Stomach (tissue), 9 donors: Measurements from ENCODE around the gene STAT1. TPM values are rescaled to one million over a fixed set of nuclear protein-coding genes. Genes with fewer than 3 reads are reported as not detected.

Experiments
- DNase-seq, 2 donors: peaks; one replicate each; pipeline versions ENCODE4 v3.0.0 to v3.0.0-alpha.2; 2013 to 2019
- H3K27ac ChIP-seq, 5 donors: fragments of 200-600 bp in 4 of 5; sonication (generic) in 4 of 5; one replicate each; pipeline ENCODE4 v1.5.1; 2013 to 2019; ENCODE audit warnings: mild to moderate bottlenecking in 1 of 5, moderate library complexity in 1 of 5
- H3K27me3 ChIP-seq, 3 donors: fragments of 200-600 bp; sonication (generic); one replicate each; pipeline ENCODE4 v1.5.1; 2017 to 2019; ENCODE audit warnings: mixed run types in 1 of 3
- H3K36me3 ChIP-seq, 4 donors: fragments of 200-600 bp; sonication (generic); 1 replicate in 3 of 4; 2 replicates in 1 of 4; pipeline ENCODE4 v1.5.1; 2016 to 2019
- H3K4me1 ChIP-seq, 4 donors: fragments of 200-600 bp; sonication (generic); one replicate each; pipeline ENCODE4 v1.5.1; 2016 to 2019
- H3K4me3 ChIP-seq, 4 donors: fragments of 200-600 bp; sonication (generic) in 3 of 4; one replicate each; pipeline ENCODE4 v1.5.1; 2016 to 2019; ENCODE audit warnings: mild to moderate bottlenecking in 1 of 4
- H3K9me3 ChIP-seq, 4 donors: fragments of 200-600 bp; sonication (generic); one replicate each; pipeline ENCODE4 v1.5.1; 2016 to 2019
- EP300 ChIP-seq: sonication (generic); formaldehyde crosslinking; IDR thresholded peaks from one replicate; pipeline ENCODE4 v1.6.1; 2017; ENCODE audit warnings: antibody characterized with exemption
- POLR2A ChIP-seq, 4 donors: fragments of 450-650 bp; IDR thresholded peaks; one replicate each; pipeline ENCODE4 v1.6.1; 2016; ENCODE audit warnings: antibody characterized with exemption in 4 of 4, control low read depth in 2 of 4, mild to moderate bottlenecking in 1 of 4, moderate library complexity in 1 of 4
- POLR2AphosphoS5 ChIP-seq, 3 donors: sonication (generic); formaldehyde crosslinking; IDR thresholded peaks; one replicate each; pipeline ENCODE4 v1.6.1; 2016; ENCODE audit warnings: antibody characterized with exemption in 3 of 3
- WGBS, 5 donors: extraction: QIAGEN DNeasy Blood & Tissue Kit in 3 of 5; methylation state at CpG; one replicate each; pipeline versions ENCODE4 v1.1.5 to v1.1.7; 2013 to 2018; 5-methylcytosine and 5-hydroxymethylcytosine counted together
- intact Hi-C: fragments of 100-400 bp; cut with DNase I; formaldehyde crosslinking; loops from one replicate; pipeline ENCODE4 v1.15.1; 2023; ENCODE audit warnings: low total_unique reads
- polyA plus RNA-seq, 3 donors: library from polyadenylated mRNA; stranded (reverse); fragments of 200-250 nt; gene quantifications; one replicate each; pipeline ENCODE4 v1.2.3, GENCODE V29; 2013
- total RNA-seq, 5 donors: library from RNA; depleted of rRNA; stranded (reverse); fragments of >200 nt; gene quantifications; one replicate each; pipeline versions ENCODE4 v1.1.0 to v1.2.3, GENCODE V29; 2014 to 2016
- TF ChIP-seq, protein P1 (sequence below), 7 experiments: fragments of 450-650 bp in 4 of 7; fragments of 200-600 bp in 3 of 7; sonication (generic) in 3 of 7; IDR thresholded peaks; one replicate each; pipeline ENCODE4 v1.5.1; 2016 to 2019; ENCODE audit warnings: antibody characterized with exemption in 7 of 7, control low read depth in 2 of 7, mild to moderate bottlenecking in 1 of 7
- donor health status: healthy with polysubstance abuse.
- donor health status: Bipolar disorder and iron deficiency.
- donor health status: healthy.

STAT1 gene
- total and polyA plus RNA-seq, 8 donors: 23.2 to 289 (median 61.7) TPM

DNA sequence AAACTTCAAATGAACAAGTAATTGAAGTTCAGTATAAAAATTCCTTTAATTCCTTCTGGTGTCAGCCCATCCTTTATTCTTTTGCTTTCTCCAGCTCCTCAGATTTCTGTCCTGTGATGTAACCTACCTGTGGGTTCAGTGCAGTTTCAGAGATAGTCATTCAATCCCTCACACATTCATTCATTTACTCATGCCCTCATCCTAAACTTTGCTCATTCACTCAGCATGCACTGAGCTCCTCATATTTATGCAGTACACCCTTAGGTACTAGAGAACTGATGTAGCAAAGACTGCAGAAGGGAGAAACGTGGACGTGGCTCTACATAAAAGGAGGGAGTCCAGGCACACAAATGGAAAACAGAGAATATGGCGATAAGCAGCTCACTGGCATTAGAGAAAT lies 45.3 kb upstream of the STAT1 start:
- no peaks in the 10 kb centered on the region for H3K4me1 ChIP-seq
- H3K9me3 ChIP-seq: no peaks in the 10 kb centered on the region
- no peak overlapping the region for H3K4me3 ChIP-seq
- no peak overlapping the region for H3K27ac ChIP-seq
- no peak for DNase-seq
- H3K36me3 ChIP-seq: no peaks in the 10 kb centered on the region
- 80 to 92% (median 89%) methylated on average over 3 of the region's 3 CpGs for WGBS, 5 donors
- H3K27me3 ChIP-seq: no peaks in the 10 kb centered on the region
- TF ChIP-seq EP300: no peak
- no peak for TF ChIP-seq POLR2A (IDR thresholded peaks at IDR 0.05)
- TF ChIP-seq, protein P1, sequence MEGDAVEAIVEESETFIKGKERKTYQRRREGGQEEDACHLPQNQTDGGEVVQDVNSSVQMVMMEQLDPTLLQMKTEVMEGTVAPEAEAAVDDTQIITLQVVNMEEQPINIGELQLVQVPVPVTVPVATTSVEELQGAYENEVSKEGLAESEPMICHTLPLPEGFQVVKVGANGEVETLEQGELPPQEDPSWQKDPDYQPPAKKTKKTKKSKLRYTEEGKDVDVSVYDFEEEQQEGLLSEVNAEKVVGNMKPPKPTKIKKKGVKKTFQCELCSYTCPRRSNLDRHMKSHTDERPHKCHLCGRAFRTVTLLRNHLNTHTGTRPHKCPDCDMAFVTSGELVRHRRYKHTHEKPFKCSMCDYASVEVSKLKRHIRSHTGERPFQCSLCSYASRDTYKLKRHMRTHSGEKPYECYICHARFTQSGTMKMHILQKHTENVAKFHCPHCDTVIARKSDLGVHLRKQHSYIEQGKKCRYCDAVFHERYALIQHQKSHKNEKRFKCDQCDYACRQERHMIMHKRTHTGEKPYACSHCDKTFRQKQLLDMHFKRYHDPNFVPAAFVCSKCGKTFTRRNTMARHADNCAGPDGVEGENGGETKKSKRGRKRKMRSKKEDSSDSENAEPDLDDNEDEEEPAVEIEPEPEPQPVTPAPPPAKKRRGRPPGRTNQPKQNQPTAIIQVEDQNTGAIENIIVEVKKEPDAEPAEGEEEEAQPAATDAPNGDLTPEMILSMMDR (IDR thresholded peaks at IDR 0.05): no peak
- TF ChIP-seq POLR2AphosphoS5 (IDR thresholded peaks at IDR 0.05): no peak
- intact Hi-C loops: no loop called here

DNA sequence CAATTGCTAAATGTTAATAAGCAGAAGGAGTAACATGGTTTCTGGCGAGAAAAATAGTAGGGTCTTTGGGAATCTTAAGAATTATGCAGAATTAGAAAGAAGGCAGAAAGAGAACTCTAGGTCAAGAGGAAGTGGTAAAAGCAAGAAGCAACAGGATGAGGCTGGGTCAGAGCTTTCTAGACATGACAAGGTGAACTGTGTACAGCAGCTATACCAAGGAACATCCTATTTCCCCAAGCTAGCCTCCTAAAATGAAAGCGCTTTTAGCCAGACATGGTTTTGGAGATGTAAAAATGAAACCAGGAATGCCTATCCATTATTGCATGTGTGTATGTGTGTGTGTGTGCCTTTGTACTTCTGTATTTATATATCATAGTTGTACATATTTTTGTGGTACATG lies 42.3 kb upstream of the STAT1 start:
- peaks cover 0 to 4% (median 0%) of the 10 kb centered on the region in 3 donors for H3K27me3 ChIP-seq
- intact Hi-C loops: no loop called here
- TF ChIP-seq POLR2AphosphoS5 (IDR thresholded peaks at IDR 0.05): no peak
- TF ChIP-seq POLR2A (IDR thresholded peaks at IDR 0.05): no peak
- TF ChIP-seq, protein P1 (IDR thresholded peaks at IDR 0.05): no peak
- TF ChIP-seq EP300: no peak
- DNase-seq: no peak
- H3K4me1 ChIP-seq: peaks cover 0 to 14% (median 2%) of the 10 kb centered on the region in 4 donors
- no peak overlapping the region for H3K27ac ChIP-seq
- no peaks in the 10 kb centered on the region for H3K36me3 ChIP-seq
- H3K9me3 ChIP-seq: no peaks in the 10 kb centered on the region
- no peak overlapping the region for H3K4me3 ChIP-seq
- WGBS, 5 donors: 63 to 88% (median 77%) methylated on average over 2 of the region's 2 CpGs

DNA sequence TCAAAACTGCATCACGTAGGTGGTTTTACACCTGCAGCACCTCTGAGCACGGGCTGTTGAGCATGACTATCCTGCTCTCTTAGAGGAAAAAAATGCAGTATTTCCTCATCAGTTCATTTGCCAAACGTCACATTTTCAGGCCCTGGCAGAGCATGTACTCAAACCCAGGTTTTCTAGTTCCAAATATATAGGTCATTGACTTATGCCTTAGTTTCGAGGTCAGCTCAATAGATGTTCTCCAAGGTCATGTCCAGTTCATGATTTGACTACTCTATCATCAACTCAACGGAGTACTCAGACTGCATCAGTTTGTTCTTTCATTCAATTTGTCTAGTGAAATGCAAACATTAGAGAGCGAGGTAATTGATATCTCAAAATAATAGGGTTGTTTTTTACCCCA lies 39.3 kb upstream of the STAT1 start:
- TF ChIP-seq POLR2A (IDR thresholded peaks at IDR 0.05) (no peak), POLR2AphosphoS5 (IDR thresholded peaks at IDR 0.05) (no peak), EP300 (no peak)
- TF ChIP-seq, protein P1 (IDR thresholded peaks at IDR 0.05): no peak
- WGBS, 5 donors: 59 to 70% (median 63%) methylated on average over 6 of the region's 6 CpGs
- H3K9me3 ChIP-seq: no peaks in the 10 kb centered on the region
- no peak overlapping the region for H3K4me3 ChIP-seq
- H3K27me3 ChIP-seq: peaks cover 0 to 4% (median 0%) of the 10 kb centered on the region in 3 donors
- H3K27ac ChIP-seq: no peak overlapping the region
- no peaks in the 10 kb centered on the region for H3K36me3 ChIP-seq
- intact Hi-C loops: loop anchor here (5.0 kb wide), 1 partner anchor 104 kb away; no protein-coding TSS in a partner anchor
- no peak for DNase-seq
- peaks cover 0 to 25% (median 2%) of the 10 kb centered on the region in 4 donors for H3K4me1 ChIP-seq

DNA sequence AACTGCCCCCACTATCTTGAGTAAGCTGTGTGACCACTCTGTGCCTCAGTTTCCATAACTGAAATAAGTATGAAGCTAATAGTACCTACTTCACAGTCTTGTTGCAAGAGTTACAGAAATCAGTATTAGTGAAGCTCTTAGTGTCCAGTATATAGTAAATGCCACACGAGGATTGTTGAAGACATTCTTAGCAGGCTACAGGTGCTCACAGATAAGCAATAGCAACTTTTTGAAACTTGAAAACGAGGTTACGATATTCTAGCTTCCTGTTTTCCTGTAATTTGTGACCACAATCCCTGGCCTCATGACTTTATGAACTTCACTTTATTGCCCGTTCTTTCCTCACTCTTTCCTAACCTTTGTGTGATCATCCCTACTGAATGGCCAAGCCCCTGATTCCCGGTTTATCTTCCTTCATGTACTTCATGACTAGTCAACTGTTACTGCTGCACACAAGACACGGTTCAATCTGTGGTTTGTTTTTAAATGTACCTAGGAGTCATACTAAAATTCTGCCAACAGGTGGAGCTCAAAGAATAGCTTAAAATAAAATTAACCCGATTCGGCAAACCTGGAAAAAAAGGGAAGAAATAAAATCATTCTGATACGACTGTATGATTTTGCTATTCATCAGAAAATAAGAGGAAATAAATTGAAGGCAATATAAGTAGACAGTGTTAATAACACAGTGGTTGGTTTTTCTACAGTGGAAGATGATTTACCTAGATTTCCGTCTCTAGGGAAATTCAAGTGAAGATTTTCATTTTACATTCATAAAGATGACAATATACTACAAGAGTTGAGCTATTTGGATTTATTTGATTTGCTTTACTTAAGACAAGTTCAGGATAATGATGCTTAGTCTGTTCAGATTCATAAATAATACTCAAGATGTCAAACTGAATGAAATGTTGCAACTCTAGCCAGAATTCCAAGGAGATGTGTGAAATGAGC lies 38.1 kb upstream of the STAT1 start:
- WGBS, 5 donors: 21 to 32% (median 25%) methylated on average over 10 of the region's 10 CpGs
- intact Hi-C loops: loop anchor here (5.0 kb wide), 1 partner anchor 105 kb away; no protein-coding TSS in a partner anchor
- TF ChIP-seq POLR2AphosphoS5 (IDR thresholded peaks at IDR 0.05): no peak
- TF ChIP-seq, protein P1 (IDR thresholded peaks at IDR 0.05): peak in 5 of 7 experiments; percentile 23 to 72 (median 57)
- peak in 1 of 2 donors; percentile 72 for DNase-seq
- Histone ChIP-seq H3K4me3 (no peak overlapping the region), H3K27ac (no peak overlapping the region), H3K36me3 (no peaks in the 10 kb centered on the region), H3K9me3 (no peaks in the 10 kb centered on the region), H3K27me3 (peaks cover 0 to 6% (median 0%) of the 10 kb centered on the region in 3 donors), H3K4me1 (peaks cover 0 to 25% (median 2%) of the 10 kb centered on the region in 4 donors)
